ENCODE results near the gene PKNOX1. TPM values are rescaled to one million over a fixed set of nuclear protein-coding genes. Genes with fewer than 3 reads are reported as not detected.
A peak's percentile ranks its signal among the peaks of the same experiment; 100 is the strongest.
"Not testable (repeated sequence)": the region's sequence is repeated elsewhere in the genome, so short reads cannot be mapped to it uniquely, and the experiment has no call there.

PKNOX1 gene
- total RNA-seq, 2 experiments from 2014 or later = 22.0 to 31.3 TPM

DNA sequence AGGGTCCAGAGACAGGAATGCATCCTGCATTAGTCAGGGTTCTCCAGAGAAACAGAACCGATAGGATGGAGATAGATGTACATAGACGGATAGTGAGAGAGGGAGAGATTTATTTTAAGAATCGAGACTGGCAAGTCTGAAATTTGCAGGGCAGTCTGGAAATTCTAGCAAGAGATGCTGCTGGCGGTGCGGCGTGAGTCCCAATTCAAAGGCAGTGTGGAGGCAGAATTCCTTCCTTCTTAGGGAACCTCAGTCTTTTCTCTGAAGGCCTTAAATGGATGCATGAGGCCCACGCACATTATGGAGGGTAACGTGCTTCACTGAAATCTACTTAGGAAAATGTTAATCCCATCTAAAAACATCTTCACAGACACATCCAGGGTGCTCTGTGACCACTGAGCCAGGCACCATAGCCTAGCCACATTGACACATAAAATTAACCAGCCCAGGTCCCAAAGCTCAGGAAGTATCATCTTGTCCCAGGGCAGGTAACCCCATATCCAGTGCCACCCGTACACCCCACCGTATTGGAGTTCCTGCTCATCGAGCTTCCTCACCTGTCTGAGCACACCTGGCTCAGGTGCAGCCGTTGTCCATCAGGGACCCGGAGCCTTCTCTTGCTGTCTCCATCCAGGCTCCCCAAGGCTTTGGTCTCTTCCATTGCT is 9.7 kb upstream of the PKNOX1 start:
- Mint-ChIP-seq H3K9me3 (ENCODE audit: low read depth) (no peaks in the 10 kb centered on the region), H3K4me1 (no peaks in the 10 kb centered on the region), H3K27me3 (no peaks in the 10 kb centered on the region), H3K27ac (no peak overlapping the region), H3K36me3 (no peaks in the 10 kb centered on the region), H3K4me3 (no peak overlapping the region)
- ATAC-seq (no peak), DNase-seq (no peak)
- CTCF ChIA-PET = no interaction called here

DNA sequence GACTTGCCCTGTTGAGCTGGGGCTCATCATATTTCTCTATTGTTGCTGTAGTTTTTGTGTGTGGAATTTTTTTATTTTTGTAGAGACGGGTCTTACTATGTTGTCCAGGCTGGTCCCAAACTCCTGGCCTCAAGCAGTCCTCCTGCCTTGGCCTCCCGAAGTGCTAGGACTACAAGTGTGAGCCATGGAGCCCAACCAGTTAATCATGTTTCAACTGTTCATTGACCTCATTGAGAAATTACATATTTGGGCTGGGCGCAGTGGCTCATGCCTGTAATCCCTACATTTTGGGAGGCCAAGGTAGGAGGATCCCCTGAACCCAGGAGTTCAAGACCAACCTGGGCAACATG is 9.2 kb upstream of the PKNOX1 start:
- Mint-ChIP-seq H3K4me3 (no peak overlapping the region), H3K36me3 (no peaks in the 10 kb centered on the region), H3K27ac (no peak overlapping the region), H3K27me3 (no peaks in the 10 kb centered on the region), H3K4me1 (no peaks in the 10 kb centered on the region), H3K9me3 (ENCODE audit: low read depth) (no peaks in the 10 kb centered on the region)
- CTCF ChIA-PET = no interaction called here
- DNase-seq (no peak), ATAC-seq (no peak)

DNA sequence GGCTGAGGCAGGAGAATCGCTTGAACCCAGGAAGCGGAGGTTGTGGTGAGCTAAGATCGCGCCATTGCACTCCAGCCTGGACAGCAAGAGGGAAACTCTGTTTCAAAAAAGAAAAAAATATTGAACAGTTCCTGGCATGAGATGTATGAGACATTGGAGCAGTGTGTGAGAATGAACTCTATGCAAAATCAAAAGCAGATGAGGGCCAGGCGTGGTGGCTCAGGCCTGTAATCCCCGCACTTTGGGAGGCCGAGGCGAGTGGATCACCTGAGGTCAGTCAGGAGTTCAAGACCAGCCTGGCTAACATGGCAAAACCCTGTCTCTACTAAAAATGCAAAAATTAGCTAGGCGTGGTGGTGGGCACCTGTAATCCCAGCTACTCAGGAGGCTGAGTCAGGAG is 6.7 kb upstream of the PKNOX1 start:
- H3K27me3 Mint-ChIP-seq; CTCF ChIA-PET; H3K27ac Mint-ChIP-seq; H3K9me3 Mint-ChIP-seq (ENCODE audit: low read depth); H3K4me3 Mint-ChIP-seq; DNase-seq; H3K4me1 Mint-ChIP-seq; H3K36me3 Mint-ChIP-seq; ATAC-seq: not testable (repeated sequence)

DNA sequence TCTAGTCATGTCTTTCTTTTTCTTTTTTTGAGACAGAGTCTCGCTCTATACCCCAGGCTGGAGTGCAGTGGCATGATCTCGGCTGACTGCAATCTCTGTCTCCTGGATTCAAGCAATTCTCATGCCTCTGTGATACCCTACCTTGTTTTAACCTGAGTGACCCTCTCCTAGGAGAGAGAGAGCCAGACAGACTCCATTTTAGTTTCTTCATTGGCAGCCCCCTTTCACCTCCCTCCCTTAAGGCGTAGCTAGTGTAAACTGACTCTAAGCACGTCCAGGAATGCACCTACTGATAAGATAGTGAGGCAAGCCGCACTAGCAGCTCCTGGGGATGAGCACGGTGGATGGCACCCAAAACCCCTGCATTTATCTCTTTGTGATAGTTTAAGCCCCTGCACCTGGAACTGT is 5.2 kb upstream of the PKNOX1 start:
- CTCF ChIA-PET = no interaction called here
- Mint-ChIP-seq H3K36me3 (no peaks in the 10 kb centered on the region), H3K4me1 (peaks cover 4% of the 10 kb centered on the region), H3K27me3 (no peaks in the 10 kb centered on the region), H3K4me3 (no peak overlapping the region), H3K27ac (no peak overlapping the region), H3K9me3 (ENCODE audit: low read depth) (no peaks in the 10 kb centered on the region)
- ATAC-seq = no peak
- DNase-seq = no peak

DNA sequence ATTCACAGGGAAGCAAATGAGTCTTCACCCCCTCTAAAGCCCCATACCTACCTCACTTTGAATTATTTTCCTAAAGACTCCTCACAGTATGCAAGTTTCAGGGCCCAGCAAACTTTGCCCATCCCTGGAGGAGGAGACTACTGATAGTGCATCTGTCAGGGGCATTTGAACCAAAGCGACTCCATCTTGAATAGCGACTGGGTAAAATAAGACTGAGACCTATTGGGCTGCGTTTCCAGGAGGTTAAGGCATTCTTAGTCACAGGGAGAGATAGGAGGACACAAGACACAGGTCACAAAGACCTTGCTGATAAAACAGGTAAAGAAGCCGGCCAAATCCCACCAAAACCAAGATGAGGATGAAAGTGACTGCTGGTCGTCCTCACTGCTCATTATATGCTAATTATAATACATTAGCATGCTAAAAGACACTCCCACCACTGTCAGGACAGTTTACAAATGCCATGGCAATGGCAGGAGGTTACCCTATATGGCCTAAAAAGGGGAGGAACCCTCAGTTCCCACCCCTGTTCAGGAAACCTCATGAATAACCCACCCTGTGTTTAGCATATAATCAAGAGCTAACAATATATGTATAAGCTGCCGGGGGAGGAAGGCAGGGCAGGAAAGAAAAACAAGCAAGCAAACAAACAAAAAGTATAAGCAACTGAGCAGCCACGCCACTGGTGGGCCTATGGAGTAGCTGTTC is 3.3 kb upstream of the PKNOX1 start:
- H3K4me3 Mint-ChIP-seq = no peak overlapping the region
- CTCF ChIA-PET = interaction anchor here (1.4 kb wide), 2 partner anchors 12 to 14 kb away, joined by 3 to 4 read pairs; no protein-coding TSS in a partner anchor

DNA sequence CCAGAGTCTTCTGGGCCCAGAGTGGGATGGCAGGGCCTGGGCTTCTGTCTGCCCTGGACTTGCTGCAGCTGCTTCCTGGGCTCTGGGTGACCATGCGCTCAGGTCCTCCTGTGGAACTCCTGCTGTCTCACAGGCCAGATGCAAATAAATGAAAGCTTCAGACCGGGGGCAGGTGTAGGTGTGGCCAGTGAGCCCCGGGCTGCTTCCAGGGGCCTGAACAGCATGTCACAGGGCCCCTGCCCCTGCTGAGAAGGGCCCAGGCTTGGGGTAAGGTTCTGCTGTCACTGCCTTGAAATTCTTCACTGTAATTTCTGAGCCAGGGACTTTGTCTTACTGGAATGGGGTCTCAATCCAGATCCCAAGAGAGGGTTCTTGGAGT is 2.5 kb upstream of the PKNOX1 start:
- H3K27me3 Mint-ChIP-seq = no peaks in the 10 kb centered on the region
- no peak for DNase-seq
- no peaks in the 10 kb centered on the region for H3K9me3 Mint-ChIP-seq (ENCODE audit: low read depth)
- H3K27ac Mint-ChIP-seq = no peak overlapping the region
- ATAC-seq = no peak
- H3K4me3 Mint-ChIP-seq = no peak overlapping the region
- H3K36me3 Mint-ChIP-seq = peaks cover 7% of the 10 kb centered on the region
- peaks cover 16% of the 10 kb centered on the region for H3K4me1 Mint-ChIP-seq
- CTCF ChIA-PET = interaction anchor here (1.4 kb wide), 2 partner anchors 13 to 15 kb away, joined by 3 to 4 read pairs; no protein-coding TSS in a partner anchor

More for the DNA sequence above, 3.3 kb upstream of the PKNOX1 start:
- ATAC-seq (no peak), DNase-seq (no peak)
- H3K9me3 Mint-ChIP-seq (ENCODE audit: low read depth) = no peaks in the 10 kb centered on the region
- H3K36me3 Mint-ChIP-seq = peaks cover 2% of the 10 kb centered on the region
- peaks cover 8% of the 10 kb centered on the region for H3K4me1 Mint-ChIP-seq
- H3K27ac Mint-ChIP-seq = no peak overlapping the region
- no peaks in the 10 kb centered on the region for H3K27me3 Mint-ChIP-seq

DNA sequence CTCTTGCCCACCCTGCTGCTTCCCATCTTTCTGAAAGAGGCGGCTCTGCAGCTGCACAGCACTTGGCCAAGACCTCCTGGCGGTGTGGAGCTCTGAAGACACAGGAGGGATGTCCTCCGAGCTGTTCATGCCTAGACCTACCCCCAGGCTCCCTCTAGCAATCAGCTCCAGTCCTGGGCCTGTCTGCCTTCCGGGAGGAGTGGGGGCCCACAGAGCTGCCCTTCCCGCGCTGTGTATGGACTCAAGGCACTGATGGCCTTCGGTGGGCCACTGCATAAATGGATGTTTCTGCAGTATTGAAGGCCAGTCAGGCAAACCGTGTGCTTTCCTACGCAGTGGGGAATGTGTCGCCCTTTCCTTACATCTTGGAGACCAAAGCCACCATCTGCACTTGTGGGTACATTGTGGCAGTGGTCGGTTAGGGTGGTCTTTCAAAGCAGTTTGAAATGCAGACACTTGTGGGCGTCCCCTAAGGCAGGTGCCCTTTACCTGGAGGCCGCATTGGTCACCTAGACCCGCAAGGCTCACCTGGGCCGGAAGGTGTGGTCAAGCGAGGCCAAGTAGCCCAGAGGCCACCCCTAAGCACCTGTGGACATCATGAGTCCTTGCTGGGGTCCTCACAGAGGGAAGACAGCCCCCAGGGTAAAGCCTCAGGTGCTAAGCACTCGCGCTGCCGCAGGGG is 912 bp upstream of the PKNOX1 start:
- H3K4me1 Mint-ChIP-seq = peaks cover 23% of the 10 kb centered on the region
- ATAC-seq = no peak
- CTCF ChIA-PET = no interaction called here
- DNase-seq = peak; percentile 51
- no peaks in the 10 kb centered on the region for H3K9me3 Mint-ChIP-seq (ENCODE audit: low read depth)
- peaks cover 14% of the 10 kb centered on the region for H3K36me3 Mint-ChIP-seq
- no peaks in the 10 kb centered on the region for H3K27me3 Mint-ChIP-seq
- H3K4me3 Mint-ChIP-seq = peak overlapping the region; percentile 64
- H3K27ac Mint-ChIP-seq = peak overlapping the region; percentile 86

DNA sequence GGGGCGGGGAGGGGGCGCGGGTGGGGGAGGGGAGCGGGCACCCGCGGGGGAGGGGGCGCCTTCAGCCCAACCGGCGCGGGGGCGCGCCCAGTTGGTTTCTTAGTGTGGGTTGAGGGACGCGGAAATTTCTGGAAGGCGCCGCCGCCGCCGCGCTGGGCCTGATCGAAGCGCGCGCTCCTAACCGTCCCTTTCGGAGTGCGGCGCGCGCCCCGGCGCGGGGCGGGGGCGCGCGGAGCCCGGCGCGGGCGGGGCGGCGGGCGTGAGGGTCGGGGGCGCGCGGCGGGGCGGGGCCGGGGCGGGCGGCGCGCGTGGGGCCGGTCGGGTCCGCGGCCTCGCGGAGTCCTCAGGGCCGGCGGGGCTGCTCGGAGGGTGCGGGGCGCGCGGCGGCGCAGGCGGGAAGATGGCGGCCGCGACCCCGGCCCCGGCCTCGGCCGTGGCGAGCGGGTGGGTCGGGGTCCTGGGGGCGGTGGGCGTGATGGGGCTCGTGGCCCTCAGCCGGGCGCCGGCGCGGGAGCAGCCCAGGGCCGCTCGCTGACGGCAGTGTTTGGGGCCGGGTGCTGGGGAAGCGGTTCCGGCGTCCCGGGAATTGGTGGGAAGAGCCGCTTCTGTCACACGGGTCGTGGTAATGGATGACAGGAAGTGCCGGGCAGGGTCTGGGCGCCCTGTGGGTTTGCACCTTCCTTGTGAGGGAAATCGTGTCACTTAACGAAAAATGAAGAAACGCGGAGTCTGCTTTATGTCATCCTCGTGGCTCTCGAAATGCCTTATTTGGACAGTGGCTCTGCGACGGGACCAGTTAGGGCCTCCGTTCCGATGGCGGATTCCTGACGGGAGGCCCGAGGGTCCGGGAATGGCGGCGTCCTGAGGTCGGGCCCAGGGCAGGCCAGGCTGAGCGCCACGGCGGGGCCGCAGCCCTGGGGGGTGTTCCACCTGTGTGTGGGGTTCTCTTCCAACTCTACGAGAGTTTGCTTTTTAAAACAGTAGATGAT is 764 bp downstream of the PKNOX1 start:
- peak overlapping the region; percentile 95 for H3K27ac Mint-ChIP-seq
- H3K4me3 Mint-ChIP-seq = peak overlapping the region; percentile 85
- no peaks in the 10 kb centered on the region for H3K9me3 Mint-ChIP-seq (ENCODE audit: low read depth)
- DNase-seq = peak; percentile 73
- CTCF ChIA-PET = no interaction called here
- peak; percentile 20 for ATAC-seq
- no peaks in the 10 kb centered on the region for H3K27me3 Mint-ChIP-seq
- H3K4me1 Mint-ChIP-seq = peaks cover 25% of the 10 kb centered on the region
- H3K36me3 Mint-ChIP-seq = peaks cover 20% of the 10 kb centered on the region

DNA sequence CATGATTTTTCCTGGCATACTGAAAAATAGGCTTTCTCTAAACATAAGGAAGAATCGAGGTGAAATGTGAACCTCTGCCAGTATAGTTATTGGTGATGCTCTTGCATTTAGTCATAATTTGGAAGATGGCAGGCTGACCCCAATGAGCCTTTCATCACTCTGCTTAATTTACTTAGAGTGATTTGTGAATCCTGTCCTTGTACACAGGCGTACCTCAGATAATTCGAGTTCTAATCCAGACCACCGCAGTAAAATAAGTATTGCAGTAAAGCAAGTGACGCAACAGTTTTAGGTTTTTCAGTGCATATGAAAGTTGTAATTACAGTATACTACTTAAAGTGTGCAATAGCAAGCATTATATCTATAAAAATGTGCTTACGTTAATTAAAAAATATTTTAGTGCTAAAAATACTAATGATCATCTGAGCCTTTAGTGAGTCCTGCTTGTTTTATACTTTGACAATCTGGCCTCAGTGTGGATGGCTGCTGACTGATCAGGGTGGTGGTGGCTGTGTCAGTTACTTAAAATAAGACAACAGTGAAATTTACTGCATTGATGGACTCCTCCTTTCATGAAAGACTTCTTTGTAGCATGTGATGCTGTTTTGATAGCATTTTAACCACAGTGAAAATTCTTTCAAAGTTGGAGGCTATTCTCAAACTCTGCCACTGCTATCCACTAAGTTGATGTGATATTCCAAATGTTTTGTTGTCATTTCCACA is 1.7 kb downstream of the PKNOX1 start:
- H3K27ac Mint-ChIP-seq = peak overlapping the region; percentile 95
- DNase-seq = no peak
- CTCF ChIA-PET = no interaction called here

DNA sequence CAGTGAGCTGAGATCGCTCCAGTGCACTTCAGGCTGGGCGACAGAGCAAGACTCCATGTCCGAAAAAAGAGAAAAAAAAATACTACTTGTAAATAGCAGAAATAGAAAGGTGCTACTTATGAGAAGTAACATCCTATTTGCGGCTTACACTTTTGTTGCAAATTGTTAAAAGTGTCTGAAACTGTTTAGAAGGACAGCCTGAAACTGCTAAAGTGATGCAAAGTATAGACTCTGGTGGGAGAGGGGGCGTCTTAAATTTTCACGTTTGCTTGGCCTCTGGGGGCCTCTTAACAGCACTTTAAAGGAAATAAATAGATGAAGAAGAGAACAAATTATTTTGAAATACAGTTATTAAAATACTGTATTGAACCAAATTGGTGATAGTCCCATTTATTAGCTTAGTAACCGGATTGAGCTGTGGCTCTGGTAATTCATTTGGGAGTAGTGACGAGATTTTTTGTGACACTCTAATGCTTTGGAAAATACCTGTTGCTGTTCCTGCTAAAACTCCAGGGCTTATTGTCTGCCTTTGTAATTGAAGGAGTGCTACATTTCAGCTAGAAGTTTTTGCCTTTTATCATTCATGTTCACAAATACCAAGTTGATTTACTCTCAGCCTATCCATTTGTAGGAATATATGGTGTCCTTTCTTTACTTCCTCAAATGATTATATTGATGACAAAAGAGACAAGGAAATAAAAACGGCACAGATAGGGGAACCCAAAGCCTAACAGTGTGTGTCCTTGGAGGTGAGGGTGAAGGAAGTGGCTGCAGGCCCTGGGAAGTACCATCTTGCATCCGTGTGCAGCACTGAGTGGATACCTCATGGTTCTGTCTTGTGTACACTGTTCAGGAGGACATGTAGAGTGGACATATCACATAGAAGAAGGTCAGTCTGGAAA is 6.2 kb downstream of the PKNOX1 start:
- no peaks in the 10 kb centered on the region for H3K27me3 Mint-ChIP-seq
- H3K9me3 Mint-ChIP-seq (ENCODE audit: low read depth) = no peaks in the 10 kb centered on the region
- no peak for DNase-seq
- ATAC-seq = no peak
- H3K27ac Mint-ChIP-seq = no peak overlapping the region
- CTCF ChIA-PET = no interaction called here
- no peak overlapping the region for H3K4me3 Mint-ChIP-seq
- H3K4me1 Mint-ChIP-seq = peaks cover 39% of the 10 kb centered on the region
- peaks cover 24% of the 10 kb centered on the region for H3K36me3 Mint-ChIP-seq

More for the DNA sequence above, 1.7 kb downstream of the PKNOX1 start:
- H3K4me1 Mint-ChIP-seq = peaks cover 29% of the 10 kb centered on the region
- H3K4me3 Mint-ChIP-seq = peak overlapping the region; percentile 85
- ATAC-seq = no peak
- H3K36me3 Mint-ChIP-seq = peaks cover 20% of the 10 kb centered on the region
- H3K27me3 Mint-ChIP-seq = no peaks in the 10 kb centered on the region
- H3K9me3 Mint-ChIP-seq (ENCODE audit: low read depth) = no peaks in the 10 kb centered on the region

DNA sequence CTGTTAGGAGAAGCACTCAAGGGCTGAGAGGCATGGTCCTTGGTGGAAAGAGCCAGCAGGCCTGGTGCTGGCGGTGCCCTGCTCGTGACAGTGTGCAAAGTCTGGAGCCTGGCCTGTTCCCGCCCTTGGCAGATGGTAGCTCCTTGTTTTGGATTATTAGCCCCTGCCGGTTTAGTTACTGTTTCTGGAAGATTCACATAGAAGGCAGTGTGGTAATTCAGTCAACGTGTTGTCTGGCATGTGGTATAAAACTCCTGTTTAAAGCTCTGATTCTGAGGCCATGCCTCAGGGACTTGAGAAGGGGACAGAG is 6.8 kb downstream of the PKNOX1 start:
- CTCF ChIA-PET = no interaction called here
- no peak for ATAC-seq
- no peak for DNase-seq
- Mint-ChIP-seq H3K36me3 (peaks cover 22% of the 10 kb centered on the region), H3K4me1 (peaks cover 37% of the 10 kb centered on the region), H3K27ac (no peak overlapping the region), H3K4me3 (no peak overlapping the region), H3K27me3 (no peaks in the 10 kb centered on the region), H3K9me3 (ENCODE audit: low read depth) (no peaks in the 10 kb centered on the region)

DNA sequence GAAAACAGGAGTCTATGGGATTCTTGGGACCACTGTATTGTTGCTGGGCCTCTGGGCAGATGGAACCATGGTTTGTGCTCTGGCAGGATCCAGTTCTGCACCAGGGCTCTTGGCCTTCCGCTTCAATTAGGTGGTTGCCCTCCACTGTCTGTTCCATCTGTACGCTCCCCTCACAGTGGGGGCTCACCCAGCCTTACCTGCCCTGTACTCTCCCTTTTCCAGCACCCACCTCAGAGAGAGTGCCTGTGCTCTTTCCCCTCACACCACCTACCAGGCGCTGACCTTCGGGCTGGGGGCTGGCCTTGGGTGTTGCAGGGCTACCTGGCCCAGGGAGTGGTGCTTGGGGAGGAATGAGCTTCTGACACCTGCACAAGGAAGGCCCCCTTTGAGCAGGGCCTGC is 7.5 kb downstream of the PKNOX1 start:
- H3K27me3 Mint-ChIP-seq = no peaks in the 10 kb centered on the region
- CTCF ChIA-PET = interaction anchor here (0.6 kb wide), 1 partner anchor 1425 kb away, joined by 3 read pairs; no protein-coding TSS in a partner anchor
- H3K27ac Mint-ChIP-seq = no peak overlapping the region
- no peak for DNase-seq
- no peaks in the 10 kb centered on the region for H3K9me3 Mint-ChIP-seq (ENCODE audit: low read depth)
- no peak for ATAC-seq
- peaks cover 17% of the 10 kb centered on the region for H3K36me3 Mint-ChIP-seq
- H3K4me3 Mint-ChIP-seq = no peak overlapping the region
- H3K4me1 Mint-ChIP-seq = peaks cover 37% of the 10 kb centered on the region

Data from activated CD8-positive, alpha-beta memory T cell treated with anti-CD3 and anti-CD28 coated beads, Interleukin-2, amount 10 ng/mL, durations not matched to agents 7 days and 5 days (primary cell).